GM12878 (cell line): Measurements from ENCODE around the gene SUPT3H. TPM values are rescaled to one million over a fixed set of nuclear protein-coding genes. Genes with fewer than 3 reads are reported as not detected.

Experiments used
- ATAC-seq: fragments of 200-7000 bp; cut with Tn5 transposase; 3 replicates; pipeline ENCODE4 v1.9.1; 2020; ENCODE audit warnings: mild to moderate bottlenecking, moderate library complexity
- BruUV-seq: library from RNA; stranded (reverse); fragments of 400-500 nt; replicated peaks from 2 replicates; lab custom pipeline; 2021; lab: Mats Ljungman, UMichigan
- CTCF ChIA-PET: fragments of 300-600 bp; sonication (Branson Sonifier 250); formaldehyde crosslinking; extraction: SDS; loops from one replicate; lab custom pipeline; 2021; ENCODE audit warnings: inconsistent platforms; lab: Yijun Ruan, JAX
- POLR2A ChIA-PET: fragments of 350-600 bp; formaldehyde crosslinking; extraction: SDS; loops from one replicate; lab custom pipeline; 2021; ENCODE audit warnings: inconsistent platforms; lab: Charles Lee
- RAD21 ChIA-PET: fragments of 300-600 bp; sonication (Branson Sonifier 250); formaldehyde crosslinking; loops from one replicate; lab custom pipeline; 2023; ENCODE audit warnings: antibody characterized with exemption; ENCODE audit not compliant: unreplicated experiment; lab: Charles Lee
- SMC1A ChIA-PET: fragments of 300-600 bp; sonication (Branson Sonifier 250); formaldehyde crosslinking; loops from one replicate; lab custom pipeline; 2023; ENCODE audit not compliant: unreplicated experiment, uncharacterized antibody; lab: Charles Lee
- DNase-seq: peaks from one replicate; pipeline ENCODE4 v3.0.0-alpha.2; 2011; ENCODE audit warnings: low read depth, low spot score
- FAIRE-seq: peaks from 3 replicates; lab custom pipeline; 2011; peaks lifted over from hg19 to GRCh38; lab: Jason Lieb, UNC
- H2AFZ ChIP-seq: 2 replicates; pipeline ENCODE4 v1.6.0; 2011; ENCODE audit warnings: low read depth, low read length, control low read depth; ENCODE audit not compliant: control insufficient read depth
- H3K27ac ChIP-seq: 2 replicates; pipeline ENCODE4 v1.5.1; 2011; ENCODE audit warnings: control low read depth; ENCODE audit not compliant: control insufficient read depth, insufficient read depth
- H3K27me3 ChIP-seq, 2 experiments: replicated peaks in 1 of 2; 2 replicates each; pipeline versions ENCODE4 v1.6.0 to v1.6.1; 2011; ENCODE audit warnings: low read length in 1 of 2; ENCODE audit not compliant: control insufficient read depth in 2 of 2, insufficient read depth in 2 of 2
- H3K36me3 ChIP-seq, 2 experiments: 2 replicates each; pipeline ENCODE4 v1.5.1; 2011; ENCODE audit warnings: low read length in 1 of 2; ENCODE audit not compliant: control insufficient read depth in 2 of 2, insufficient read depth in 2 of 2
- H3K4me1 ChIP-seq: 2 replicates; pipeline ENCODE4 v1.6.1; 2011; ENCODE audit warnings: mild to moderate bottlenecking, low read length, moderate library complexity, mixed read lengths; ENCODE audit not compliant: control insufficient read depth, insufficient read depth
- H3K4me2 ChIP-seq: 2 replicates; pipeline ENCODE4 v1.6.0; 2011; ENCODE audit warnings: control low read depth; ENCODE audit not compliant: control insufficient read depth, insufficient read depth
- H3K4me3 ChIP-seq: fragments of 200-600 bp; sonication (generic); 2 replicates; pipeline ENCODE4 v1.5.1; 2016
- H3K79me2 ChIP-seq: 2 replicates; pipeline ENCODE4 v1.6.0; 2011; ENCODE audit warnings: low read length; ENCODE audit not compliant: control insufficient read depth, insufficient read depth
- H3K9ac ChIP-seq: 2 replicates; pipeline ENCODE4 v1.8.0; 2011; ENCODE audit warnings: low read length, control low read depth, mixed read lengths; ENCODE audit not compliant: control insufficient read depth, insufficient read depth
- H3K9me3 ChIP-seq: replicated peaks from 3 replicates; pipeline ENCODE4 v1.5.1; 2011; ENCODE audit warnings: mild to moderate bottlenecking, low read length; ENCODE audit not compliant: control insufficient read depth, insufficient read depth
- H4K20me1 ChIP-seq: 2 replicates; pipeline ENCODE4 v1.6.0; 2011; ENCODE audit not compliant: control insufficient read depth, insufficient read depth
- ATF7 ChIP-seq: fragments of 450-650 bp; IDR thresholded peaks from 2 replicates; pipeline ENCODE4 v1.6.1; 2016; ENCODE audit warnings: low read depth, mild to moderate bottlenecking
- CTCF ChIP-seq, 3 experiments: IDR thresholded peaks in 2 of 3; conservative IDR thresholded peaks in 1 of 3; 2 replicates each; pipeline ENCODE4 v1.5.1; 2011; ENCODE audit warnings: low read depth in 3 of 3, low read length in 3 of 3, mild to moderate bottlenecking in 3 of 3, control low read depth in 2 of 3, moderate library complexity in 2 of 3, inconsistent platforms in 1 of 3, mixed read lengths in 1 of 3; ENCODE audit not compliant: control insufficient read depth in 2 of 3, insufficient read depth in 1 of 3; ENCODE audit errors: extremely low read depth in 1 of 3
- ETV6 ChIP-seq, 2 experiments: fragments of 450-650 bp in 1 of 2; IDR thresholded peaks in 1 of 2; conservative IDR thresholded peaks in 1 of 2; 2 replicates each; pipeline ENCODE4 v1.6.1; 2014; ENCODE audit warnings: antibody characterized with exemption in 1 of 2, borderline replicate concordance in 1 of 2, low read depth in 1 of 2, mild to moderate bottlenecking in 1 of 2, moderate library complexity in 1 of 2
- HDGF ChIP-seq: fragments of 450-650 bp; IDR thresholded peaks from 2 replicates; pipeline ENCODE4 v1.6.1; 2016; ENCODE audit warnings: antibody characterized with exemption
- JUNB ChIP-seq: IDR thresholded peaks from 2 replicates; pipeline ENCODE4 v1.6.1; 2016; ENCODE audit warnings: antibody characterized with exemption, mild to moderate bottlenecking
- MYC ChIP-seq: IDR thresholded peaks from 2 replicates; pipeline ENCODE4 v1.6.1; 2011; ENCODE audit warnings: mild to moderate bottlenecking, low read length, moderate library complexity, inconsistent platforms; ENCODE audit not compliant: insufficient read depth, insufficient replicate concordance, insufficient read length, severe bottlenecking
- POLR2AphosphoS5 ChIP-seq: IDR thresholded peaks from 2 replicates; pipeline ENCODE4 v1.6.1; 2011; ENCODE audit warnings: mild to moderate bottlenecking, low read length, inconsistent platforms
- RFX5 ChIP-seq: IDR thresholded peaks from 2 replicates; pipeline ENCODE4 v1.6.1; 2011; ENCODE audit warnings: low read depth, low read length, improper control_type of control experiment
- RUNX3 ChIP-seq: IDR thresholded peaks from 2 replicates; pipeline ENCODE4 v1.6.1; 2012; ENCODE audit warnings: low read length, inconsistent platforms
- SMAD5 ChIP-seq: IDR thresholded peaks from 2 replicates; pipeline ENCODE4 v1.6.1; 2016; ENCODE audit warnings: antibody characterized with exemption, low read depth
- TCF12 ChIP-seq: IDR thresholded peaks from 2 replicates; pipeline ENCODE4 v1.6.1; 2011; ENCODE audit warnings: low read depth, mild to moderate bottlenecking, low read length
- USF2 ChIP-seq: IDR thresholded peaks from 2 replicates; pipeline ENCODE4 v1.6.1; 2011; ENCODE audit warnings: low read depth, low read length, improper control_type of control experiment, borderline replicate concordance
- ZNF217 ChIP-seq: fragments of 450-650 bp; IDR thresholded peaks from 2 replicates; pipeline ENCODE4 v1.6.1; 2017; ENCODE audit warnings: antibody characterized with exemption, mild to moderate bottlenecking
- ZNF622 ChIP-seq: fragments of 450-650 bp; IDR thresholded peaks from 2 replicates; pipeline ENCODE4 v1.6.1; 2017; ENCODE audit warnings: mild to moderate bottlenecking, inconsistent platforms
- WGBS: methylation state at CpG from one replicate; pipeline ENCODE4 v1.1.6; 2016; ENCODE audit warnings: low lambda C conversion rate; ENCODE audit not compliant: insufficient replicate concordance, insufficient coverage; ENCODE audit errors: missing lambda C conversion rate; 5-methylcytosine and 5-hydroxymethylcytosine counted together
- in situ Hi-C: fragments of 300-500 bp; cut with MboI; formaldehyde crosslinking; loops from 9 replicates; pipeline ENCODE4 v1.14.3; 2018; ENCODE audit warnings: mixed read lengths
- intact Hi-C: fragments of 100-400 bp; cut with micrococcal nuclease; formaldehyde crosslinking; loops from one replicate; pipeline ENCODE4 v1.14.2; 2022; ENCODE audit not compliant: unreplicated experiment
- polyA plus RNA-seq, 11 experiments: library from polyadenylated mRNA; depleted of rRNA in 4 of 11; unstranded in 6 of 11; stranded (reverse) in 5 of 11; fragments of >200 nt; fragmentation: Nextera tagmentation in 4 of 11; fragmentation: Illumina TruSeq in 1 of 11; extraction: Ambion mirVana in 4 of 11; extraction: Trizol in 1 of 11; gene quantifications; 1 replicate in 1 of 11; 2 replicates in 10 of 11; pipeline versions ENCODE4 v1.2.1 to v1.2.3, GENCODE V29; 2011 to 2016; ENCODE audit warnings: inconsistent platforms in 2 of 11, missing spikeins in 2 of 11, low read depth in 1 of 11
- total RNA-seq, 4 experiments: library from RNA; depleted of rRNA in 3 of 4; stranded (reverse); fragments of >200 nt in 3 of 4; fragmentation: Illumina TruSeq in 1 of 4; extraction: Trizol in 1 of 4; gene quantifications; 2 replicates each; pipeline versions ENCODE4 v1.2.1 to v1.2.3, GENCODE V29; 2013 to 2021
- TF ChIP-seq, protein P1 (sequence below): fragments of 450-650 bp; IDR thresholded peaks from 2 replicates; pipeline ENCODE4 v1.6.1; 2018; ENCODE audit warnings: borderline replicate concordance, mild to moderate bottlenecking; ENCODE audit not compliant: partially characterized antibody
- TF ChIP-seq, protein P2 (sequence below): IDR thresholded peaks from 2 replicates; pipeline ENCODE4 v1.6.1; 2011; ENCODE audit warnings: low read depth, mild to moderate bottlenecking, low read length, moderate library complexity, borderline replicate concordance; ENCODE audit errors: extremely low read depth
- TF ChIP-seq, protein P3 (sequence below): fragments of 450-650 bp; IDR thresholded peaks from 2 replicates; pipeline ENCODE4 v1.6.1; 2016; ENCODE audit warnings: mild to moderate bottlenecking

SUPT3H gene
- total and polyA plus RNA-seq, 10 of the 15 experiments (the other 5 are each of a cell fraction or from before 2014, with no cell fraction given), result 0.51 to 3.7 (median 2.0) TPM

DNA sequence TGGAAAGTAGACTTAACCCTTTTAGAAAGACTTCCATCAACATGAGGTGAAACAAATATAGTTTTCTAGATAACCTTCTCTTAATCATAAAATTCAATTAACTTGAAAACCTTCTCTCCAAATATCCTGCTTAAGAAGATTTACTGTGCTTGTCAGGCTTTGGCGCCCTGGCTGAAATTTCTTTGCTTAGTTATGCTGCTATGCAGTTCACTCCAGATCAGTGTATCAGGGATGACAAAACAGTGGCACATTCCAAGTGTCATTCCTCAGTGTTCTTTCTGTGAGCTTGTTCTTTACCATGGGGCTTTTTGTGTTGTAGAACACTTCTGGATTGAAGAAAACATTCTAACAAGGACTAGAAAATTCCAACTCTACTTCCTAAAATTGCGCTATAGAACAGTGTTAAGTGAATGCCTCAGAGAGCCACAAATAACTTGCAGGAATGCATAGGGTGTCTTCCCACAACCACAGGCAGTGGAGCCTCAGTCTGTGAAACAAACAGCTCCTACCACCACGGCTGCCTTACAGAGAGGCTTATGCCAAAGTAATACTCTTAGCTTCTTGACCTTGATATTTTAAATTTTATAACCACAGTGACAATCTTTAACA, 546.6 kb downstream of the SUPT3H start:
- Histone ChIP-seq H3K4me3 (no peak overlapping the region), H3K4me1 (peaks cover 9% of the 10 kb centered on the region), H3K9ac (no peak overlapping the region), H3K27me3 (no peaks in the 10 kb centered on the region), H3K9me3 (no peaks in the 10 kb centered on the region), H3K27ac (no peak overlapping the region), H2AFZ (no peak overlapping the region), H4K20me1 (no peaks in the 10 kb centered on the region), H3K36me3 (no peaks in the 10 kb centered on the region), H3K79me2 (no peaks in the 10 kb centered on the region), H3K4me2 (no peak overlapping the region)
- TF ChIP-seq HDGF (no peak), SMAD5 (no peak), RUNX3 (no peak), CTCF (IDR thresholded peaks at IDR 0.05 in 2 of 3, conservative IDR thresholded peaks at IDR 0.05 in 1 of 3; ENCODE audit: control insufficient read depth in 2 of 3, extremely low read depth in 1 of 3, insufficient read depth in 1 of 3, low read depth in 3 of 3, low read length in 3 of 3) (no peak), JUNB (no peak), TCF12 (no peak), ETV6 (conservative IDR thresholded peaks at IDR 0.05 in 1 of 2, IDR thresholded peaks at IDR 0.05 in 1 of 2; ENCODE audit: borderline replicate concordance in 1 of 2, low read depth in 1 of 2) (no peak), MYC (no peak), RFX5 (no peak), ATF7 (no peak), ZNF217 (no peak), ZNF622 (no peak), USF2 (no peak), POLR2AphosphoS5 (no peak)
- TF ChIP-seq, protein P1, sequence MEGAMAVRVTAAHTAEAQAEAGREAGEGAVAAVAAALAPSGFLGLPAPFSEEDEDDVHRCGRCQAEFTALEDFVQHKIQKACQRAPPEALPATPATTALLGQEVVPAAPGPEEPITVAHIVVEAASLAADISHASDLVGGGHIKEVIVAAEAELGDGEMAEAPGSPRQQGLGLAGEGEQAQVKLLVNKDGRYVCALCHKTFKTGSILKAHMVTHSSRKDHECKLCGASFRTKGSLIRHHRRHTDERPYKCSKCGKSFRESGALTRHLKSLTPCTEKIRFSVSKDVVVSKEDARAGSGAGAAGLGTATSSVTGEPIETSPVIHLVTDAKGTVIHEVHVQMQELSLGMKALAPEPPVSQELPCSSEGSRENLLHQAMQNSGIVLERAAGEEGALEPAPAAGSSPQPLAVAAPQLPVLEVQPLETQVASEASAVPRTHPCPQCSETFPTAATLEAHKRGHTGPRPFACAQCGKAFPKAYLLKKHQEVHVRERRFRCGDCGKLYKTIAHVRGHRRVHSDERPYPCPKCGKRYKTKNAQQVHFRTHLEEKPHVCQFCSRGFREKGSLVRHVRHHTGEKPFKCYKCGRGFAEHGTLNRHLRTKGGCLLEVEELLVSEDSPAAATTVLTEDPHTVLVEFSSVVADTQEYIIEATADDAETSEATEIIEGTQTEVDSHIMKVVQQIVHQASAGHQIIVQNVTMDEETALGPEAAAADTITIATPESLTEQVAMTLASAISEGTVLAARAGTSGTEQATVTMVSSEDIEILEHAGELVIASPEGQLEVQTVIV, result no peak
- TF ChIP-seq, protein P2, sequence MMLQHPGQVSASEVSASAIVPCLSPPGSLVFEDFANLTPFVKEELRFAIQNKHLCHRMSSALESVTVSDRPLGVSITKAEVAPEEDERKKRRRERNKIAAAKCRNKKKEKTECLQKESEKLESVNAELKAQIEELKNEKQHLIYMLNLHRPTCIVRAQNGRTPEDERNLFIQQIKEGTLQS, result no peak
- TF ChIP-seq, protein P3, sequence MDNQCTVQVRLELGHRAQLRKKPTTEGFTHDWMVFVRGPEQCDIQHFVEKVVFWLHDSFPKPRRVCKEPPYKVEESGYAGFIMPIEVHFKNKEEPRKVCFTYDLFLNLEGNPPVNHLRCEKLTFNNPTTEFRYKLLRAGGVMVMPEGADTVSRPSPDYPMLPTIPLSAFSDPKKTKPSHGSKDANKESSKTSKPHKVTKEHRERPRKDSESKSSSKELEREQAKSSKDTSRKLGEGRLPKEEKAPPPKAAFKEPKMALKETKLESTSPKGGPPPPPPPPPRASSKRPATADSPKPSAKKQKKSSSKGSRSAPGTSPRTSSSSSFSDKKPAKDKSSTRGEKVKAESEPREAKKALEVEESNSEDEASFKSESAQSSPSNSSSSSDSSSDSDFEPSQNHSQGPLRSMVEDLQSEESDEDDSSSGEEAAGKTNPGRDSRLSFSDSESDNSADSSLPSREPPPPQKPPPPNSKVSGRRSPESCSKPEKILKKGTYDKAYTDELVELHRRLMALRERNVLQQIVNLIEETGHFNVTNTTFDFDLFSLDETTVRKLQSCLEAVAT, result no peak
- CTCF ChIA-PET, result interaction anchor here (1.3 to 1.5 kb wide), 2 partner anchors 37 to 48 kb away, joined by 3 to 6 read pairs; no protein-coding TSS in a partner anchor
- intact Hi-C loops, result no loop called here
- RAD21 ChIA-PET, result interaction anchor here (0.6 to 2.0 kb wide), 2 partner anchors 29 to 38 kb away, joined by 3 to 14 read pairs; no protein-coding TSS in a partner anchor
- ATAC-seq, result no peak
- DNase-seq, result no peak
- FAIRE-seq, result no peak
- no TSS peak for BruUV-seq
- in situ Hi-C loops, result no loop called here
- WGBS, result 70% methylated on average over 3 of the region's 3 CpGs
- SMC1A ChIA-PET, result interaction anchor here (1.5 kb wide), 1 partner anchor 38 kb away, joined by 4 read pairs; no protein-coding TSS in a partner anchor
- POLR2A ChIA-PET, result interaction anchor here (0.6 kb wide), 1 partner anchor 464 kb away, joined by 7 read pairs; no protein-coding TSS in a partner anchor
